GM19023 (cell line): ENCODE results near the gene CD226.
A peak's percentile ranks its signal among the peaks of the same experiment; 100 is the strongest.
"Not testable (repeated sequence)": the region's sequence is repeated elsewhere in the genome, so short reads cannot be mapped to it uniquely, and the experiment has no call there.

ENCODE experiments used
- ATAC-seq: cut with Tn5 transposase; IDR thresholded peaks from one replicate; pipeline ENCODE4 v1.9.1; 2021; ENCODE audit warnings: mild to moderate bottlenecking, moderate library complexity; ENCODE audit not compliant: unreplicated experiment

Gene CD226

DNA sequence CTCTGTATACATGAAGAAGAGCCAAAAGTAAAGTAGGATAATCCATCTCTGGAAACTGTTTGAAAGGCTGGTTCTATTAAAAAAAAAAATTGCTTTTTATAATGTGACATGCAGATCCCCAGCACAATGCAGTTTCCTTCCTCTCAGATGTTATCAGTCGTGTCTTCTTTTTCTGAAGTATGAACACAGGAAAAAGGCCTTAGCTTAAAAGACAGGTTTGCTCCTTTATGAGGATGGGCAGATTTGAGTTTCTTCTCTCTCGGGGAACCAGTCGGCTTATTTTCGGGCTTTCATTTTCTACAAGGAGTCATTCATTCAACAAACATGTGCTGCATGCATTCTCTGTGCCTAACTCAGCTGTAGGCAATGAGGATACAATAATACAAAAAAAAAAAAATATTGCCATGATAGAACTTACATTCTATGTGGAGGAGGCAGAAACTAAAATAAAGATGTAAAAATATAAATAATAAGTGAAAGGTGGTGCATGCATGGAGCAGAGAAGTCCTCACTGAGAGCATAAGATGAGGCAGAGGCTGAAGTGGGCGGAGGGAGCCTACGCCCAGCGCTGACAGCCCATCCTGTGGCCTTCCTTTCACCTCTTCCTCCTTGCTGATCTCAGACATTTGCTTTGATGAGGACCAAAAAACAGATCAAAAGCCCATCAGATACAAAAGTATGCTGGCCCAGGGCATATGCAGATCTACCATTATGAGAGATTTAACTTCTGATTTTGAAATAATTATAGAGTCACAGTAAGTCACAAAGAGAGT, at the start of gene CD226:
CD226 (minus strand) TSS at position 513 of the 773 bp plus-strand sequence; CDS start at position 46, 467 bp downstream.
- ATAC-seq = peak; percentile 37

- ATAC-seq = no peak
Observed at GRCh38 chr18:69996951-69997798, 49.5 kb upstream of the CD226 start.

DNA sequence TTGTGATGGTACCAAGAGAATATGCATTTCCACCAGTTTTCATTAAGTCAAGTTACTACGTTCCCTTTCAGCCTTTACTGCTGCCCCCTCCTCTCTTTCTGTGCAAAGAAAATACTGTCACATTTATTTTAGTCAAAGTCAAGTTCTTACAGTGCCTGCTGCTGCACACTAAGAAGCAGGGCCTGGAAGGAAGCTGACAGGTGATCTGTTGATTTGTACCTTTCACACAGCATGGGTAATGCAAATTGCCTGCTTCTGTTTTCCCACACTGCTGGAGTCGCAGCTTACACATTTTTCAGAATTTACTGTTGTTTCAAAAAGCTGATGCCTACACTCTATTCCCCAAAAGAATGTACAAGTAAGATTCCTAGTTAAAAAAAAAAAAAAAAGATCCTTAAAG, 48.7 kb upstream of the CD226 start:
- ATAC-seq = no peak

GRCh38 chr18:69995774-69996173, 48.1 kb upstream of the CD226 start:
- no peak for ATAC-seq

DNA sequence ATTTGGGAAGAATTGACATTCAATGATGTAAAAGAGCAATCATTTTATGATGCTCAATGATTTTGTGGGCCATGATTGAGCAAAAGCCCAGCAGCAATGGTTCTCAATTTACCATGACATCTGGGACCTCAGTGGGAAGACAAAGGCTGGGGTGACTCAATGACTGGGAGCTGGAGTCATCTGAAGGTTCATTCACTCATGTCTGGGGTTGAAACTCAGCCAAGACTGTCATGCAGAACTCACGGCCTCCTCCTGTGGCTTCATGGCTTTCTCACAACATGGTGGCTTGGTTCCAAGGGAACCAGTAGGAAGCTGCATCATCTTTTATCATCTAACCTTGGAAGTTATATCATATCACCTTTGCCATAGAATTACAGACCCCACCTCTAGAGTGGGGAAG, 45.1 kb upstream of the CD226 start:
- no peak for ATAC-seq

DNA sequence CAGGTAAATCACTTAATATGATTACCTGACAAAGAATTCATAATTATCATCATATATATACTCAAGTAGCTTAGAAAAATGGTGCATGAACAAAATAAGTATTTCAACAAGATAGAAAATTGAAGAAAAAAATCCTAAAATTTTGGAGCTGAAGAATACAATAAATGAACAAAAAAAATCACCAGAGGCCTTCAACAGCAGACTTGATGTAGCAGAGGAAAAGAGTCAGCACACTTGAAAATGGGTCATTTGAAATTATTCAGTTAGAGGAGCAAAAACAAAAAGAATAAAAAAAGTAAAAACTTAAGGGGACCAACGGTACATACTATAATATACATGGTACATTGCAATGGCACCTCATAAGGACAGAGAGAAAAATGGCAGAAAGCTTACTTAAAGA, 40.2 kb upstream of the CD226 start:
- ATAC-seq = no peak

DNA sequence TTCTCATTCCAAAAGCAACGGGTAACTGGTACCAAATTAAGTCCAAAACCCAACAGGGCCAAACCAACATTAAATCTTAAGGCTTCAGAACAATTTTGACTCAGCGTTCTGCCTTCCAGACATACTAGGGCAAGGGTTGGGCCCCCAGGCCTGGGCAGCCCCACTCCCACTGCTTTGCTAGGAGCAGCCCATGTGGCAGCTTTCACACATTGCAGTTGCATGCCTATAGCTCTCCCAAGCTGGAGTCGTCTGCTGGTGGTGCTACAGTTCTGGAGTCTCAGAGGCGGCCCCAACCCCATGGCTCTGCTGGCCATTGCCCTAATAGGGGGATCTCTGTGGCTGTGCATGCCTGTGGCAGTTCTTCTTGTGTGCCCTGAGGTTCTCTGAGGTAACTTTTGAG, 37.6 kb upstream of the CD226 start:
- ATAC-seq = no peak

DNA sequence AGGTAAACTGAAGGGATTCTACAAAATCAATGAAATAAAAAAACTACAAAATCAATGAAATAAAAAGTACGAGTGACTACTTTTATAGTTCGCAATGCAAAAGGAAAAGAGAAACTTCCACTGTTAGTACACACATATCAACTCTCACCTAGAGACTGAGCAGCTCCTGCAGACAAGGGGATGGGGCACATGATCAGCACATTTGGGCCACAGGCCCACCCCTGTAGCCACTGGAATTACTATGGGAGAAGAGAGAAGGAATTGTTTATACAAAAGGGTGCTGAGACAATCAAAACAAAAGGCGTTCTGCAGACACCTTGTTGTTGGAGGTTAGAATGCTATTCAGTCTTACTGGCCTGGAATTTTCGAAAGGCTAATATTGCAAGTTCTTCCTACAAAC, 34.7 kb upstream of the CD226 start:
- no peak for ATAC-seq

DNA sequence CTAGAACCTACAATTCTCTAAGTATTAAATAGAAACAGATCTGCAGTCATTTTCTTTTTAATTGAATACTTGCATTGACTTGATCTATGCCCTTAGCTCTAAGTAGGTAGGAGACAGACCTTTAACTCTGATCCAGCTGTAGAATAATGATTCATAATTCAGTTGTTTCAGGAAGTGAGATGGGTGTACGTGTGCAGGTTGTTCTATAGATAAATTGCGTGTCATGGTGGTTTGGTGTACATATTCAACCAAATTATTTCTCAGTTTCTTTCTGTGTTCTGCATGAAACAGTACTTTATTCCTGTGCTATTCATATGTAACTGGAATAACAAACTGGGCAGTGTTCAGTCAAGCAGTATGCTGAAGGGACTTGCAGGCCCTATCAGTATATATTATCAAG, 34.3 kb upstream of the CD226 start:
- ATAC-seq = peak; percentile 47

- ATAC-seq = no peak
Observed at GRCh38 chr18:69980982-69981804, 33.5 kb upstream of the CD226 start.

DNA sequence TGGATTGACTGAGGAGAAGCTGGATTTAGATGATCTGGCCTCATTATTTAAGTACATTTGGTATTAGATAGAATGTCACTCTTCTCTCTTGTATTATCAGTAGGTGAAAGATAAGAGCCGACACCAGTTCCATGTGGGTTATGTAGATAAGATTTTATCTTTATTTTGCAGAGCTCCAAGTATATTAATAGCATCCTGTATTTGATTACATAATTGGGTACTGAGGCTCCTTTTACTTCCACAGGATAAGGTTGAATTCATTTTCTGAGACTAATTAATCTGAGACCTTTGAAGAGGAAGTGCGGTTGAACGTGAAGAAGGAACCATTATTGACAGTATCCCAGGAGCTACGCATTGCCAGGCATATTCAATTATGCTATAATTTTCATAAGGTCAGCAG, 32.8 kb upstream of the CD226 start:
- no peak for ATAC-seq

- peak; percentile 46 for ATAC-seq
Observed at GRCh38 chr18:69978732-69979715, 31.4 kb upstream of the CD226 start.

DNA sequence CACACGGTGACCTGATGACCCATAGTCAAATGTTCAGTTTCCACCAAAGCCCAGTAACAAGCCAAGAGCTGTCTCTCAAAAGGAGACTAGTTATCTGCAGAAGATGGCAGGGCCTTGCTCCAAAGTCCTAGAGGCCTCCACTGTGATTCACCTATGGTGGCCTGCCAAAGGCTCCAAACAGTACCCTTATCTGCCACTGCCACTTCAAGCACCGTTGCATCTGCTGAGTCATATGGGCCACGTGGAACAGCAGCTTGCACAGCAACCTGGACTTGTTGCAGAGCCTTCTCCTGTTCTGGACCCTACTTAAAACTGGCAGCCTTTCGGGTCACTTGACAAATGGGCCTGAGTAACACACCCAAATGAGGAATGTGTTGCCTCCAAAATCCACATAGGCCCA, 27.6 kb upstream of the CD226 start:
- ATAC-seq = not testable (repeated sequence)

GRCh38 chr18:69974365-69974764, 26.7 kb upstream of the CD226 start:
- ATAC-seq = no peak

DNA sequence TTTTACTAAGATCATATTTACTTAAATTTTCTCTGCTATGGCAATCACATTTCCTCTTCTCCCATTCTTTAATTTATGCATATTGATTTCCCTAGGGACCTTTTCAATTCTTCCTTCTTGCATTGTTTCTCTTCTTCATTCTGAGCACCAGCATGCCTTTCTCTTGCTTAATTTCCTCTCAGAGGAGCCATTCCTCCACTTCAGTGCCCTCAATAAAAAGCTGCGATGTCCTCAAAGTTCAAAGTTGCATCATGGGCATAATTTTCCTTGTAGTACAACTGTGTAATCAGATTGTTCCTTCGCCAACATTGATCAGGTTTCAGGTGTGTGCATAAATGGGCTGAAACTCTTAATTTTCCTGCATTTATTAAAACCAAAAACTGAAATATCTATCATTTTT, 21.8 kb upstream of the CD226 start:
- ATAC-seq = no peak

DNA sequence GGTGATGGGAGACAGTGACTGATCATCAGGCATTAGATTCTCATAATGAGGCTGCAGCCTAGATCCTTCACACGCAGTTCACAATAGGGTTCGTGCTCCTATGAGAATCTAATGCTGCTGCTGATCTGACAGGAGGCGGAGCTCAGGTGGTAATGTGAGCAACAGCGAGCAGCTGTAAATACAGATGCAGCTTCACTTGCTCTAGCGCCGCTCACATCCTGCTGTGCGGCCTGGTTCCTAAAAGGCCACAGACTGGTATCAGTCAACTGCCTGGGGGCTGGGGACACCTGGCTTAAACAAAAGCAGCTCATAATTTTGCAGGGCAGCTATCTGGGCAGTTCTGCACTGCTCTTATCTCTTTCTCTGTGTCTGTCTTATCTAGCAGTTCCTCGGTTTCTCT, 20.4 kb upstream of the CD226 start:
- peak; percentile 62 for ATAC-seq

GRCh38 chr18:69963196-69963595, 15.5 kb upstream of the CD226 start:
- ATAC-seq = no peak

DNA sequence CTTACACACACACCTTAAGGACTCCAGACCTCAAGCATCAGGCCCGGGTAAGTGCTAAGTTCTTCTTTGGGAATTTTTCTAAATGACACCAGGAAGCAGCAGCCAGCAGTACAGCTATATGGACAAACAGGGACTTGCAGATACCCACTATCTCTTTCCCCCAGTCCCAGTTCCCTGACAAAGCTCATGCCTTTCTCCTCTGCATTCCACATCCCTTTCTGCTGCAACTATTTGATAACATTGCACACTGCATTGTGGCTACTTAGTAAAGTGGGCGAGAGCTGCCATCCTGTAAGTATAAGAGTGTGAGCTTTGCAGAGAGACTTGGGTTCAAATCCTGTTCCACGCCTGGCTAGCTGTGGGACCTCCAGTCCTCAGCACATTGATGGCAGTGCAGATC, 14.0 kb upstream of the CD226 start:
- no peak for ATAC-seq

DNA sequence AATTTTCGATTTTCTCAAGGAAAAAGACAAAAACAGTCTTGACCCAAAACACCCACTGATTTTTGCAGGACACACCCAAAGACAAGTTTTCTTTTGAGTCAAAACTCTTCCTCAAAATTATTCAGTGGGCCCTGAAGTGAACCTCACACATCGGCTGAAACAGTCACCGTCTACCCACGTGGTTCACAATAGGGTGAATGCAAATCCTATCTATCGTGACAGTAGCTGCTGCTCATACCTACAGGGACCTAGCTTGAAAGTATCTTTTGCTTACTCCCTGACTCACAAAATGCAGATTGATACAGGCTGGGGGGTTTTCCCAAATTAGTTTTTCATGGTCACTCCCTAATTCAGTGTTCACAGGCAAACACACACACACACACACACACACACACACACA, 10.7 kb upstream of the CD226 start:
- peak; percentile 44 for ATAC-seq

DNA sequence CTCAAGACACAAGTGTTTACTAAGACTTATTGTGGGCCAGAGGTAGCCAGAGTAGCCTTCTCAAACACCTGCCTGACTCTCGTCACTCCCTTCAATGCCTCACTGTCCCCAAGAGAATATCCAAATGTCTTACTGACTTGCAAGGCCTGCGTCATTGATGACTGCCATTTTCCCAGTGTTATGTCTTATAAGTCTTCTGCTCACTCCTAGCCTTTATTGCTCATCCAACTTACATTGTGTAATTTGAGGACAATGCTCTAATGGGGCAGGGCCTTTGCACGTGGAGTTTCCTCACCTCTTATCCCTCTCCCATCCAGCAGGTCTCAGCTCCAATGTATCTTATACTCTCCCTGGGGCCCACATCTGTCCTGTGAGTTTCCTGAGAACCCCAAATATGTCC, 10.1 kb upstream of the CD226 start:
- no peak for ATAC-seq
